Measurements from ENCODE around the gene EDEM1. TPM values are rescaled to one million over a fixed set of nuclear protein-coding genes. Genes with fewer than 3 reads are reported as not detected.

EDEM1 gene
- total and polyA plus RNA-seq, 10 of the 15 experiments (the other 5 are each of a cell fraction or from before 2014, with no cell fraction given): 18.9 to 138 (median 57.5) TPM

DNA sequence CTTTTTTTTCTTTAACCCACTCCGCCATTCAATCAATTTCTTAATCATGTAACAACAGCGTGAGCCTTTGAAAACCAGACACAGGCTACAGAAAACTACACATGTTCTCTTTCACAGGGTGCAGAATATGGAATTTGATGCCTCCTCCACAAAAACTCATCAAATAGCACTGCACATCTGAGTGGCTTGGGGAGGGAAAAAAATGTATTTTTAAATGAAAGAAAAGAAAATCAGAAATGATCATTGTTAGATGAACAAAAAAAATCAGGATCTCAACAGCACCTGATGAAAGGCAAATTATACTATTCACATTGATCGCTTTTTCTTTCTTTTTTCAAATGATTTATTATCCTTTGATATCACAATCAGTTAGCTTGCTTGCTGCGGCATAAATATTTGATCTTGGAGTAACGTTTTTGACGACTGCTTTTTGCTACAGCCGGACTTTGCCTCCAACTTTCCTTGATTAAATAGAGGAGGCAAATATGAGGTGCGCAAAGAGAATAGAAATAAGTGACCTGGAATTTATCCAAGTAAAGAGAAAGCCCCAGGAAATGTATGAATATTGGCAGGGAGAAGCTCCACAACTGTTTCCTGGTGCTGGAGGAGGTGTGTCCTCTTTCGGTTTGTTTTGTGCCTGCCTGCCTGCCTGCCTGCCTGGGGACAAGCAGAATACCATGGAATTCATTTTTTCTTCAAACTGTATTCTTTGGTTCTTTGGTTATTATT lies 63.1 kb downstream of the EDEM1 start (continued):
- TF ChIP-seq, protein P1, sequence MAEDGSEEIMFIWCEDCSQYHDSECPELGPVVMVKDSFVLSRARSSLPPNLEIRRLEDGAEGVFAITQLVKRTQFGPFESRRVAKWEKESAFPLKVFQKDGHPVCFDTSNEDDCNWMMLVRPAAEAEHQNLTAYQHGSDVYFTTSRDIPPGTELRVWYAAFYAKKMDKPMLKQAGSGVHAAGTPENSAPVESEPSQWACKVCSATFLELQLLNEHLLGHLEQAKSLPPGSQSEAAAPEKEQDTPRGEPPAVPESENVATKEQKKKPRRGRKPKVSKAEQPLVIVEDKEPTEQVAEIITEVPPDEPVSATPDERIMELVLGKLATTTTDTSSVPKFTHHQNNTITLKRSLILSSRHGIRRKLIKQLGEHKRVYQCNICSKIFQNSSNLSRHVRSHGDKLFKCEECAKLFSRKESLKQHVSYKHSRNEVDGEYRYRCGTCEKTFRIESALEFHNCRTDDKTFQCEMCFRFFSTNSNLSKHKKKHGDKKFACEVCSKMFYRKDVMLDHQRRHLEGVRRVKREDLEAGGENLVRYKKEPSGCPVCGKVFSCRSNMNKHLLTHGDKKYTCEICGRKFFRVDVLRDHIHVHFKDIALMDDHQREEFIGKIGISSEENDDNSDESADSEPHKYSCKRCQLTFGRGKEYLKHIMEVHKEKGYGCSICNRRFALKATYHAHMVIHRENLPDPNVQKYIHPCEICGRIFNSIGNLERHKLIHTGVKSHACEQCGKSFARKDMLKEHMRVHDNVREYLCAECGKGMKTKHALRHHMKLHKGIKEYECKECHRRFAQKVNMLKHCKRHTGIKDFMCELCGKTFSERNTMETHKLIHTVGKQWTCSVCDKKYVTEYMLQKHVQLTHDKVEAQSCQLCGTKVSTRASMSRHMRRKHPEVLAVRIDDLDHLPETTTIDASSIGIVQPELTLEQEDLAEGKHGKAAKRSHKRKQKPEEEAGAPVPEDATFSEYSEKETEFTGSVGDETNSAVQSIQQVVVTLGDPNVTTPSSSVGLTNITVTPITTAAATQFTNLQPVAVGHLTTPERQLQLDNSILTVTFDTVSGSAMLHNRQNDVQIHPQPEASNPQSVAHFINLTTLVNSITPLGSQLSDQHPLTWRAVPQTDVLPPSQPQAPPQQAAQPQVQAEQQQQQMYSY (CRISPR knock-in tag; IDR thresholded peaks at IDR 0.05): no peak
- TF ChIP-seq CREB1 (IDR thresholded peaks at IDR 0.05; ENCODE audit: low read depth) (no peak), ESRRA (IDR thresholded peaks at IDR 0.05; ENCODE audit: low read length) (no peak), ETV6 (conservative IDR thresholded peaks at IDR 0.05 in 1 of 2, IDR thresholded peaks at IDR 0.05 in 1 of 2; ENCODE audit: borderline replicate concordance in 1 of 2, low read depth in 1 of 2) (no peak)

DNA sequence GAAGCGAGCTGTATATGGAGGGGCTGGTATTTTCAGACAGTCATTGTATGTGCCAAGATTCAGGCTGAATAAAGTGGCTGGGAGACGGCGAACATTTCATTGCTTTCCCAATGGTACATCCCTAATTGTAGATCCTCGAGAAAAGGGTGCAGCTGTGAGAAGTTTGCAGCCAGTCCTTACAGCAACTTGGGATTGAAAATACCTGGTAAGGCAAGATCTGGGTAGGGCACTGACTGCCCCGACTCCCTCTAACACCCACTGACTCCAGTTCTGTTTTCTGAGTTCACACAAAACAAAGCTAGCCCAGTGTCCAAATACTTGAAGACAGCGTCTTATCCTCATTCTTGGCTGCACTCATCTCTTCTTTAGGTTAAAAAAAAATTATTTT lies 63.7 kb downstream of the EDEM1 start:
- H3K9ac ChIP-seq (ENCODE audit: control insufficient read depth, insufficient read depth, low read length): no peak overlapping the region
- SMC1A ChIA-PET (ENCODE audit: uncharacterized antibody, unreplicated experiment): interaction anchor here (0.7 kb wide), 1 partner anchor 84 kb away, joined by 3 read pairs; no protein-coding TSS in a partner anchor
- RAD21 ChIA-PET (ENCODE audit: unreplicated experiment): interaction anchor here (1.1 kb wide), 1 partner anchor 47 kb away, joined by 4 read pairs; no protein-coding TSS in a partner anchor
- FAIRE-seq (no peak), DNase-seq (ENCODE audit: low read depth, low spot score) (no peak), ATAC-seq (no peak)
- H3K4me1 ChIP-seq (ENCODE audit: control insufficient read depth, insufficient read depth, low read length): no peaks in the 10 kb centered on the region
- 58% methylated on average over 6 of the region's 6 CpGs for WGBS (ENCODE audit: insufficient coverage, insufficient replicate concordance, low lambda C conversion rate, missing lambda C conversion rate)
- no peaks in the 10 kb centered on the region for H4K20me1 ChIP-seq (ENCODE audit: control insufficient read depth, insufficient read depth)
- H3K9me3 ChIP-seq (replicated peaks; ENCODE audit: control insufficient read depth, insufficient read depth, low read length): no peaks in the 10 kb centered on the region
- no peak overlapping the region for H3K4me3 ChIP-seq
- intact Hi-C loops (cut with micrococcal nuclease; ENCODE audit: unreplicated experiment): no loop called here
- no TSS peak for BruUV-seq (replicated peaks)
- H3K27me3 ChIP-seq (replicated peaks in 1 of 2; ENCODE audit: control insufficient read depth in 2 of 2, insufficient read depth in 2 of 2, low read length in 1 of 2): no peaks in the 10 kb centered on the region; a peak in 1 of 4 replicates
- H3K36me3 ChIP-seq (ENCODE audit: control insufficient read depth in 2 of 2, insufficient read depth in 2 of 2, low read length in 1 of 2): no peaks in the 10 kb centered on the region
- POLR2A ChIA-PET: no interaction called here
- CTCF ChIA-PET: no interaction called here
- in situ Hi-C loops (cut with MboI): no loop called here
- H3K4me2 ChIP-seq (ENCODE audit: control insufficient read depth, insufficient read depth): no peak overlapping the region
- H2AFZ ChIP-seq (ENCODE audit: control insufficient read depth, low read depth, low read length): no peak overlapping the region
- TF ChIP-seq PML (IDR thresholded peaks at IDR 0.05; ENCODE audit: low read length) (no peak), SIX5 (IDR thresholded peaks at IDR 0.05; ENCODE audit: low read depth, low read length, severe bottlenecking) (no peak), ESRRA (IDR thresholded peaks at IDR 0.05; ENCODE audit: low read length) (no peak), FOXK2 (IDR thresholded peaks at IDR 0.05) (no peak), NR2C1 (IDR thresholded peaks at IDR 0.05) (no peak), HDAC2 (IDR thresholded peaks at IDR 0.05) (no peak), IKZF2 (IDR thresholded peaks at IDR 0.05) (no peak)
- TF ChIP-seq, protein P2, sequence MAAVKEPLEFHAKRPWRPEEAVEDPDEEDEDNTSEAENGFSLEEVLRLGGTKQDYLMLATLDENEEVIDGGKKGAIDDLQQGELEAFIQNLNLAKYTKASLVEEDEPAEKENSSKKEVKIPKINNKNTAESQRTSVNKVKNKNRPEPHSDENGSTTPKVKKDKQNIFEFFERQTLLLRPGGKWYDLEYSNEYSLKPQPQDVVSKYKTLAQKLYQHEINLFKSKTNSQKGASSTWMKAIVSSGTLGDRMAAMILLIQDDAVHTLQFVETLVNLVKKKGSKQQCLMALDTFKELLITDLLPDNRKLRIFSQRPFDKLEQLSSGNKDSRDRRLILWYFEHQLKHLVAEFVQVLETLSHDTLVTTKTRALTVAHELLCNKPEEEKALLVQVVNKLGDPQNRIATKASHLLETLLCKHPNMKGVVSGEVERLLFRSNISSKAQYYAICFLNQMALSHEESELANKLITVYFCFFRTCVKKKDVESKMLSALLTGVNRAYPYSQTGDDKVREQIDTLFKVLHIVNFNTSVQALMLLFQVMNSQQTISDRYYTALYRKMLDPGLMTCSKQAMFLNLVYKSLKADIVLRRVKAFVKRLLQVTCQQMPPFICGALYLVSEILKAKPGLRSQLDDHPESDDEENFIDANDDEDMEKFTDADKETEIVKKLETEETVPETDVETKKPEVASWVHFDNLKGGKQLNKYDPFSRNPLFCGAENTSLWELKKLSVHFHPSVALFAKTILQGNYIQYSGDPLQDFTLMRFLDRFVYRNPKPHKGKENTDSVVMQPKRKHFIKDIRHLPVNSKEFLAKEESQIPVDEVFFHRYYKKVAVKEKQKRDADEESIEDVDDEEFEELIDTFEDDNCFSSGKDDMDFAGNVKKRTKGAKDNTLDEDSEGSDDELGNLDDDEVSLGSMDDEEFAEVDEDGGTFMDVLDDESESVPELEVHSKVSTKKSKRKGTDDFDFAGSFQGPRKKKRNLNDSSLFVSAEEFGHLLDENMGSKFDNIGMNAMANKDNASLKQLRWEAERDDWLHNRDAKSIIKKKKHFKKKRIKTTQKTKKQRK (IDR thresholded peaks at IDR 0.05; ENCODE audit: low read depth, low read length): no peak
- TF ChIP-seq, protein P3, sequence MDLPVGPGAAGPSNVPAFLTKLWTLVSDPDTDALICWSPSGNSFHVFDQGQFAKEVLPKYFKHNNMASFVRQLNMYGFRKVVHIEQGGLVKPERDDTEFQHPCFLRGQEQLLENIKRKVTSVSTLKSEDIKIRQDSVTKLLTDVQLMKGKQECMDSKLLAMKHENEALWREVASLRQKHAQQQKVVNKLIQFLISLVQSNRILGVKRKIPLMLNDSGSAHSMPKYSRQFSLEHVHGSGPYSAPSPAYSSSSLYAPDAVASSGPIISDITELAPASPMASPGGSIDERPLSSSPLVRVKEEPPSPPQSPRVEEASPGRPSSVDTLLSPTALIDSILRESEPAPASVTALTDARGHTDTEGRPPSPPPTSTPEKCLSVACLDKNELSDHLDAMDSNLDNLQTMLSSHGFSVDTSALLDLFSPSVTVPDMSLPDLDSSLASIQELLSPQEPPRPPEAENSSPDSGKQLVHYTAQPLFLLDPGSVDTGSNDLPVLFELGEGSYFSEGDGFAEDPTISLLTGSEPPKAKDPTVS (IDR thresholded peaks at IDR 0.05; ENCODE audit: low read depth, low read length): no peak
- no peaks in the 10 kb centered on the region for H3K79me2 ChIP-seq (ENCODE audit: control insufficient read depth, insufficient read depth, low read length)
- H3K27ac ChIP-seq (ENCODE audit: control insufficient read depth, insufficient read depth): no peak overlapping the region

Data from GM12878 (cell line).